ENCODE data around the gene EHMT2. TPM values are rescaled to one million over a fixed set of nuclear protein-coding genes. Genes with fewer than 3 reads are reported as not detected.
A peak's percentile ranks its signal among the peaks of the same experiment; 100 is the strongest.
"Not testable (repeated sequence)": the region's sequence is repeated elsewhere in the genome, so short reads cannot be mapped to it uniquely, and the experiment has no call there.

Gene EHMT2
- total and polyA plus RNA-seq, 5 donors from 2014 or later: 29.4 to 46.4 (median 32.4) TPM

DNA sequence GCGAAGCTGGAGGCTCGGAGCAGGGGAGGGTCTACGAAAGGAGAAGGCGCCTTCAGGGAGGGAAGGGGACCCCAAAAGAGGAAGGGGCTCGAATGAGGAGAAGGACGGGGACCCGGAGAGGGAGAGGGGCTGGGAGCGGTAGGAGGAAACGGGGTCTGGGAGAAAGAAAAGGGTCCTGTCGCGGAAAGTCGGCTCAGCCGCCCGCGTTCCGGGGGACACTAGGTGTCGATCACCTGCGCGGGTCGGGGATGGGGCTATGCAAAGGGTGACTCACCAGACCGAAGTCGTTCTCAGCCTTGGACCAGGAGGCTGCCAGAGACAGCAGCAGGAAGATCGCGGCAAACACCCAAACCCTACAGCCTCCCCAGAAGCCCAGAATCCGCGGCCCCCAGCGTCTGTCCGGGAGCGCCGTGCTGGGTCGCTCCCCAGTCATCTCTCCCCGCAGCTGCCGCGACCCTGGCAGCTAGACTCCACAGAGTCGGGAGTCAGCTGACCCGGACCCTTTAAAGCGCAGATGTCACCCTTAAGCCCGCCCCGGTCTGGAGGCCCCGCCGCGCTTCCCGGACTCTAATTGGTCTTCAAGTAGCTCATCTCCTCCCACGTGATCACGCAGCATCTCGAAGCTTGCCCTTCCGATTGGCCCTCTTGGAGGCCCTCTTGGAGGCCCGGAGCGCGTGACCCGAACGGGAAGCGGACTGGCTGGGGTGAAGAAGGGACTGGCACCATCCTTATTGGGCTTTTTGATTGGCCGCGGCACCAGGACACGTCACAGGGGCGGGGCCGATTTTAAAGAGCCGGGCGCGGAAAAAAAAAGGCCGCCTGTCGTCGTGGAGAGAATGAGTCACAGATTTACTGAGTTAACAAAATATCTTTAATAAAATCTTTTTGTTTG, 34.9 kb downstream of the EHMT2 start, which contains the start of gene NEU1:
NEU1 (minus strand) TSS at position 478 of the 892 bp plus-strand sequence; CDS start at position 433, 45 bp downstream.
- H3K36me3 Mint-ChIP-seq: peaks cover 12% of the 10 kb centered on the region
- H3K9me3 ChIP-seq (ENCODE audit: control insufficient read depth in 2 of 2, low read length in 2 of 2): no peaks in the 10 kb centered on the region
- peaks cover 0 to 1% (median 0%) of the 10 kb centered on the region in 7 donors for H3K9me3 Mint-ChIP-seq
- peak within 1 kb of the TSS; percentile 79 for H3K4me3 ChIP-seq (ENCODE audit: low read depth, low read length)
- peak within 1 kb of the TSS; percentile 91 to 95 (median 93) for H3K27ac Mint-ChIP-seq
- H3K27me3 ChIP-seq (ENCODE audit: control insufficient read depth, insufficient read depth, low read length): no peaks in the 10 kb centered on the region
- H3K36me3 ChIP-seq (ENCODE audit: control insufficient read depth, insufficient read depth, low read length): peaks cover 12% of the 10 kb centered on the region
- H3K4me1 ChIP-seq (ENCODE audit: control insufficient read depth, insufficient read depth, low read length, poor library complexity, severe bottlenecking): peaks cover 22% of the 10 kb centered on the region
- ATAC-seq (ENCODE audit: low read depth in 2 of 2) (peak; percentile 96 to 97), DNase-seq (peak; percentile 99 to 100 (median 100))
- peak within 1 kb of the TSS; percentile 90 to 96 (median 94) for H3K4me3 Mint-ChIP-seq
- H3K27ac ChIP-seq (ENCODE audit: insufficient read depth, low read length, poor library complexity, severe bottlenecking): peak within 1 kb of the TSS; percentile 89
- no peaks in the 10 kb centered on the region for H3K27me3 Mint-ChIP-seq
- peaks cover 4 to 37% (median 18%) of the 10 kb centered on the region in 4 donors for H3K4me1 Mint-ChIP-seq

DNA sequence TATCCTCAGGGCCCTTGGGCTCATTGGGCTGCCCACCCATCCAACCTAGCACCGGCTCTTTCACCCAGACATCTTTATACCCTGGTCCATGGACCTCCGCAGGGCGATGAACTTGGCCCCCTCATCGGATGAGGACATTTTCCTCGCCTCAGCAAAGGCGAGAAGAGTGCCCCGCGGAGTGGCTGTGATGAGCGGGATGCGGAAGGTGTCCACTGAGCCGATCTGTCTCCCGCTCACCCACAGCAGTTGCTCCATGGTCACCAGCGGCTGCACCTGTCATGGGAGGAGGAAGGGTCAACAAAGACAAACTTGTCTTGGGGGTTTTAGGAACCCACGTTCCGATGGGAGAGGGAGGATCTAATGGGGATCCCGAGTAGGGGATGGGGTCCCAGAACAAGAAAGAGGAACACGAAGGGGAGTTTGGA, 35.6 kb downstream of the EHMT2 start:
- peaks cover 0 to 1% (median 0%) of the 10 kb centered on the region in 7 donors for H3K9me3 Mint-ChIP-seq
- H3K27ac Mint-ChIP-seq: peak overlapping the region; percentile 85 to 95 (median 91)
- peaks cover 14% of the 10 kb centered on the region for H3K36me3 Mint-ChIP-seq
- H3K36me3 ChIP-seq (ENCODE audit: control insufficient read depth, insufficient read depth, low read length): peaks cover 12% of the 10 kb centered on the region
- H3K27ac ChIP-seq (ENCODE audit: insufficient read depth, low read length, poor library complexity, severe bottlenecking): peak overlapping the region; percentile 89
- peak overlapping the region; percentile 90 to 96 (median 94) for H3K4me3 Mint-ChIP-seq
- DNase-seq (no peak), ATAC-seq (ENCODE audit: low read depth in 2 of 2) (no peak)
- H3K4me1 Mint-ChIP-seq: peaks cover 4 to 37% (median 18%) of the 10 kb centered on the region in 4 donors
- H3K4me3 ChIP-seq (ENCODE audit: low read depth, low read length): peak overlapping the region; percentile 79
- H3K9me3 ChIP-seq (ENCODE audit: control insufficient read depth in 2 of 2, low read length in 2 of 2): no peaks in the 10 kb centered on the region
- no peaks in the 10 kb centered on the region for H3K27me3 ChIP-seq (ENCODE audit: control insufficient read depth, insufficient read depth, low read length)
- peaks cover 22% of the 10 kb centered on the region for H3K4me1 ChIP-seq (ENCODE audit: control insufficient read depth, insufficient read depth, low read length, poor library complexity, severe bottlenecking)
- no peaks in the 10 kb centered on the region for H3K27me3 Mint-ChIP-seq

DNA sequence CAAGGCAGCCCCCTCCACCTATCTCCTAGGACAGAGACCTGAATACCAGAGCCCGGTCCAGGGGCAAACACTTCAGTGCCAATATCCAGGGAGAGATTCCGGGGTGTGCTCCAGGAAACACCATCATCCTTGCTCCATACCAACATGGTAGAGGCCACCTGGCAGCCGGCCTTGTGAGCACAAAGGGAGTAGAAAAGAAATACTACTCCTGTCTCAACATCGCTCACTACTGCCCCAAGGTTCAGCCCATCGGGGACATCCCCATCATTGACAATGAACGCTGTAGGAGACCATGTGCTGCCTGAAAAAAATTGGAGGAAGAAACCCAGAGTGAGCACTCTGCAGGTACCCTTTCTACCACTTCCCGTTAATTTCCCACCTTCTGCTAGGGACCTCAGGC, 36.3 kb downstream of the EHMT2 start:
- no peaks in the 10 kb centered on the region for H3K27me3 Mint-ChIP-seq
- H3K9me3 Mint-ChIP-seq: peaks cover 0 to 1% (median 0%) of the 10 kb centered on the region in 7 donors
- peaks cover 4 to 37% (median 18%) of the 10 kb centered on the region in 4 donors for H3K4me1 Mint-ChIP-seq
- DNase-seq (no peak), ATAC-seq (ENCODE audit: low read depth in 2 of 2) (no peak)
- H3K36me3 Mint-ChIP-seq: peaks cover 15% of the 10 kb centered on the region
- peak overlapping the region in 3 of 4 donors; percentile 2 to 91 (median 90) for H3K4me3 Mint-ChIP-seq
- Histone ChIP-seq H3K27me3 (ENCODE audit: control insufficient read depth, insufficient read depth, low read length) (no peaks in the 10 kb centered on the region), H3K27ac (ENCODE audit: insufficient read depth, low read length, poor library complexity, severe bottlenecking) (no peak overlapping the region), H3K4me3 (ENCODE audit: low read depth, low read length) (no peak overlapping the region), H3K9me3 (ENCODE audit: control insufficient read depth in 2 of 2, low read length in 2 of 2) (no peaks in the 10 kb centered on the region), H3K36me3 (ENCODE audit: control insufficient read depth, insufficient read depth, low read length) (peaks cover 12% of the 10 kb centered on the region), H3K4me1 (ENCODE audit: control insufficient read depth, insufficient read depth, low read length, poor library complexity, severe bottlenecking) (peaks cover 22% of the 10 kb centered on the region)
- peak overlapping the region in 1 of 3 donors; percentile 95 for H3K27ac Mint-ChIP-seq

DNA sequence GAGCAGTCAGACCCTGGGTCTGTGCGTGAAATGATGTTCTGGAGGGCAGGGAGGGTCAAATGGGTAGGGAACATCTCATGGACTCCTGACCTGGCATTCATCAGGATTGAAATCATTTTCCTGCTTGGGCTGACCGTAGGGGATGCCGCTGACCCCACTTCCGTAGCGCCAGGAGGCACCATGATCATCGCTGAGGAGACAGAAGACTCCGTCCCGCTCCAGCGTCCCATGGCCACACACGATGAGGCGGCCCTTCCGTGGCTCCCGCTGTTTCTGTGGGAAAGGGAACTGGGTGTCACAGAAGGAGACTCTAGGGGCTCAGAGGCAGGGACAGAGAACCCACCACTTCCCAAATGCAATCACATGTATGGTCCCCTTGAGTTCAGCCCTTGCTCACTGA, 37.1 kb downstream of the EHMT2 start:
- Histone ChIP-seq H3K4me1 (ENCODE audit: control insufficient read depth, insufficient read depth, low read length, poor library complexity, severe bottlenecking) (peaks cover 22% of the 10 kb centered on the region), H3K36me3 (ENCODE audit: control insufficient read depth, insufficient read depth, low read length) (peaks cover 12% of the 10 kb centered on the region), H3K9me3 (ENCODE audit: control insufficient read depth in 2 of 2, low read length in 2 of 2) (no peaks in the 10 kb centered on the region), H3K27ac (ENCODE audit: insufficient read depth, low read length, poor library complexity, severe bottlenecking) (no peak overlapping the region), H3K4me3 (ENCODE audit: low read depth, low read length) (no peak overlapping the region), H3K27me3 (ENCODE audit: control insufficient read depth, insufficient read depth, low read length) (no peaks in the 10 kb centered on the region)
- ATAC-seq (ENCODE audit: low read depth in 2 of 2) (no peak), DNase-seq (no peak)
- peaks cover 15% of the 10 kb centered on the region for H3K36me3 Mint-ChIP-seq
- peaks cover 0 to 1% (median 0%) of the 10 kb centered on the region in 7 donors for H3K9me3 Mint-ChIP-seq
- peak overlapping the region in 1 of 4 donors; percentile 81 for H3K4me3 Mint-ChIP-seq
- H3K27me3 Mint-ChIP-seq: no peaks in the 10 kb centered on the region
- peaks cover 4 to 37% (median 18%) of the 10 kb centered on the region in 4 donors for H3K4me1 Mint-ChIP-seq
- H3K27ac Mint-ChIP-seq: no peak overlapping the region

DNA sequence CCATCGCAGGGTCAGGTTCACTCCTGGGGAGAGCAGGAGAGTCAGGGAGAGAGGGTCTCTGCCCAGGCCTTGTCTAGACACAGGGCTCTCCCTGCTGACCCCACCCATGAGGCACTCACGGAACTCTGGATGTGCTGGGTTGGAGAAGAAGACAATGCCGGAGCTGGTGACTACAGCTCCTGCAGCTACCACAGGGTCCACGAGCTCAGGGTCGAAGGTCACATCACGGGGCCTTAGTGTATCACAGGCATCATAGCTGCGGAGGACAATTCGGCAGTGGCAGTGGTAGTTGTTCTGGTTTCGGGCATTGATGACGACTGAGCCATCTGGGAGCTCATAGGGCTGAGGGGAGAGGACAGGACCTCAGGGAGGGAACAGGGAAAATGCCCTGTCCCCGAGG, 37.6 kb downstream of the EHMT2 start:
- H3K4me3 Mint-ChIP-seq: peak overlapping the region in 2 of 4 donors; percentile 46 to 81
- ATAC-seq (ENCODE audit: low read depth in 2 of 2) (no peak), DNase-seq (no peak)
- H3K27ac Mint-ChIP-seq: no peak overlapping the region
- peaks cover 15% of the 10 kb centered on the region for H3K36me3 Mint-ChIP-seq
- H3K4me1 Mint-ChIP-seq: peaks cover 4 to 37% (median 18%) of the 10 kb centered on the region in 4 donors
- Histone ChIP-seq H3K4me1 (ENCODE audit: control insufficient read depth, insufficient read depth, low read length, poor library complexity, severe bottlenecking) (peaks cover 22% of the 10 kb centered on the region), H3K27ac (ENCODE audit: insufficient read depth, low read length, poor library complexity, severe bottlenecking) (no peak overlapping the region), H3K9me3 (ENCODE audit: control insufficient read depth in 2 of 2, low read length in 2 of 2) (no peaks in the 10 kb centered on the region), H3K27me3 (ENCODE audit: control insufficient read depth, insufficient read depth, low read length) (no peaks in the 10 kb centered on the region), H3K36me3 (ENCODE audit: control insufficient read depth, insufficient read depth, low read length) (peaks cover 12% of the 10 kb centered on the region), H3K4me3 (ENCODE audit: low read depth, low read length) (no peak overlapping the region)
- peaks cover 0 to 1% (median 0%) of the 10 kb centered on the region in 7 donors for H3K9me3 Mint-ChIP-seq
- H3K27me3 Mint-ChIP-seq: no peaks in the 10 kb centered on the region

DNA sequence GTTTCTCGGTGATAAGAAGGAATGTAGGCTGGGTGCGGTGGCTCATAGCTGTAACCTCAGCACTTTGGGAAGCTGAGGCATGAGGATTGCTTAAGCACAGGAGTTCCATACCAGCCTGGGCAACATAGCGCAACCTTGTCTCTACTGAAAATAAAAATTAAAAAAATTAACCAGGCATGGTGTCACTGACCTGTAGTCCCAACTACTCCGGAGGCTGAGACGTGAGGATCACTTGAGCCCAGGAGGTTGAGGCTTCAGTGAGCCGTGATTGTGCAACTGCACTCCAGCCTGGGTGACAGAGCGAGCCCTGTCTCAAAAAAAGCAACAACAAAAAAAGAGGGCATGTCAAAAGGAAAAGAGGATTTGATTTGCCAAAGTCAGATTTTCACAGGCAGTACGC, 38.8 kb downstream of the EHMT2 start:
- ATAC-seq (ENCODE audit: low read depth in 2 of 2) (no peak), DNase-seq (no peak)
- peaks cover 12% of the 10 kb centered on the region for H3K36me3 ChIP-seq (ENCODE audit: control insufficient read depth, insufficient read depth, low read length)
- Mint-ChIP-seq H3K9me3 (no peaks in the 10 kb centered on the region), H3K4me1 (peaks cover 4 to 29% (median 14%) of the 10 kb centered on the region in 4 donors), H3K36me3 (peaks cover 15% of the 10 kb centered on the region), H3K4me3 (peak overlapping the region in 1 of 4 donors; percentile 19), H3K27me3 (no peaks in the 10 kb centered on the region), H3K27ac (no peak overlapping the region)
- no peak overlapping the region for H3K4me3 ChIP-seq (ENCODE audit: low read depth, low read length)
- H3K27me3 ChIP-seq (ENCODE audit: control insufficient read depth, insufficient read depth, low read length): no peaks in the 10 kb centered on the region
- H3K9me3 ChIP-seq (ENCODE audit: control insufficient read depth in 2 of 2, low read length in 2 of 2): no peaks in the 10 kb centered on the region
- H3K4me1 ChIP-seq (ENCODE audit: control insufficient read depth, insufficient read depth, low read length, poor library complexity, severe bottlenecking): peaks cover 14% of the 10 kb centered on the region
- H3K27ac ChIP-seq (ENCODE audit: insufficient read depth, low read length, poor library complexity, severe bottlenecking): no peak overlapping the region

DNA sequence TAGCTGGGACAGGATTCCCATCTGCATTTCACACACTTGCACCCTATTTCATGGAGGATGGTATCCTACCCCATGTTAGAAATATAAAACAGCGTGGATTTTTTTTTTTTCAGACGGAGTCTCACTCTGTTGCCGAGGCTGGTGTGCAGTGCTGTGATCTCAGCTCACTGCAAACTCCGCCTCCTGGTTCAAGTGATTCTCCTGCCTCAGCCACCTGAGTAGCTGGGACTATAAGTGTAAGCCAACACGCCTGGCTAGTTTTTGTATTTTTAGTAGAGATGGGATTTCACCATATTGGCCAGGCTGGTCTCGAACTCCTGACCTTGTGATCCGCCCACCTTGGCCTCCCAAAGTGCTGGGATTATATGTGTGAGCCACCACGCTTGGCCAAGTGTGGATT, 39.7 kb downstream of the EHMT2 start:
- H3K27ac ChIP-seq (ENCODE audit: insufficient read depth, low read length, poor library complexity, severe bottlenecking); H3K9me3 Mint-ChIP-seq; H3K27me3 ChIP-seq (ENCODE audit: control insufficient read depth, insufficient read depth, low read length); H3K27me3 Mint-ChIP-seq; H3K4me1 ChIP-seq (ENCODE audit: control insufficient read depth, insufficient read depth, low read length, poor library complexity, severe bottlenecking); H3K9me3 ChIP-seq (ENCODE audit: control insufficient read depth in 2 of 2, low read length in 2 of 2); ATAC-seq (ENCODE audit: low read depth in 2 of 2); H3K4me3 ChIP-seq (ENCODE audit: low read depth, low read length); H3K27ac Mint-ChIP-seq; DNase-seq; H3K4me3 Mint-ChIP-seq: not testable (repeated sequence)
- peaks cover 12% of the 10 kb centered on the region for H3K36me3 ChIP-seq (ENCODE audit: control insufficient read depth, insufficient read depth, low read length)
- Mint-ChIP-seq H3K36me3 (peaks cover 15% of the 10 kb centered on the region), H3K4me1 (peaks cover 1 to 20% (median 10%) of the 10 kb centered on the region in 4 donors)

Measured in CD4-positive, CD25-positive, alpha-beta regulatory T cell (primary cell).